Erythroblast (primary cell): ENCODE measurements around the gene TTC33.

Experiments used
- GATA1 ChIP-seq: IDR thresholded peaks from 2 replicates; pipeline ENCODE4 v1.6.1; 2011; ENCODE audit warnings: low read depth, mild to moderate bottlenecking, control low read depth, low read length, moderate library complexity
- POLR2A ChIP-seq: IDR thresholded peaks from 2 replicates; pipeline ENCODE4 v1.6.1; 2011; ENCODE audit warnings: mild to moderate bottlenecking, low read length

DNA sequence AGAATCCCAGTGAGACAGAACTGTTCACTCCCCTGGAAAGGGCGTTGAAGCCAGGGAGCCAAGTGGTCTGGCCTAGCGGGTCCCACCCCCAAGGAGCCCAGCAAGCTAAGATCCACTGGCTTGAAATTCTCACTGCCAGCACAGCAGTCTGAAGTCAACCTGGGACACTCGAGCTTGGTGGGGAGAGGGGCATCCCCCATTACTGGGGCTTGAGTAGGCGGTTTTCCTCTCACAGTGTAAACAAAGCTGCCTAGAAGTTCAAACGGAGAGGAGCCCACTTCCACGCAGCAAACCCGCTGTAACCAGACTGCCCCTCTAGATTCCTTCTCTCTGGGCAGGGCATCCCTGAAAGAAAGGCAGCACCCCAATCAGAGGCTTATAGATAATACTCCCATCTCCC is 121.2 kb downstream of the TTC33 start:
- no peak for TF ChIP-seq POLR2A
- TF ChIP-seq GATA1: no peak
